AG04449 (cell line): Measurements from ENCODE around the gene STON1.

Experiments used
- CTCF ChIA-PET: fragments of 350-600 bp; formaldehyde crosslinking; extraction: SDS; loops from one replicate; lab custom pipeline; 2021; ENCODE audit warnings: antibody characterized with exemption; lab: Yijun Ruan, JAX
- POLR2A ChIA-PET: fragments of 400-600, 350-600 bp; formaldehyde crosslinking; extraction: SDS; loops from one replicate; lab custom pipeline; 2020; ENCODE audit warnings: antibody characterized with exemption, inconsistent platforms; lab: Yijun Ruan, JAX
- DNase-seq: peaks from one replicate; pipeline ENCODE4 v3.0.0-alpha.2; 2010; ENCODE audit warnings: low read depth, low spot score
- H3K4me3 ChIP-seq: 2 replicates; pipeline ENCODE4 v1.5.1; 2011; ENCODE audit warnings: low read depth, mild to moderate bottlenecking, control low read depth, low read length
- TF ChIP-seq, protein P1 (sequence below): IDR thresholded peaks from one replicate; pipeline ENCODE4 v1.5.1; 2011; ENCODE audit warnings: mild to moderate bottlenecking, moderate library complexity, low read length, control low read depth, inconsistent platforms; ENCODE audit not compliant: insufficient read depth; ENCODE audit errors: missing control alignments

STON1 gene

DNA sequence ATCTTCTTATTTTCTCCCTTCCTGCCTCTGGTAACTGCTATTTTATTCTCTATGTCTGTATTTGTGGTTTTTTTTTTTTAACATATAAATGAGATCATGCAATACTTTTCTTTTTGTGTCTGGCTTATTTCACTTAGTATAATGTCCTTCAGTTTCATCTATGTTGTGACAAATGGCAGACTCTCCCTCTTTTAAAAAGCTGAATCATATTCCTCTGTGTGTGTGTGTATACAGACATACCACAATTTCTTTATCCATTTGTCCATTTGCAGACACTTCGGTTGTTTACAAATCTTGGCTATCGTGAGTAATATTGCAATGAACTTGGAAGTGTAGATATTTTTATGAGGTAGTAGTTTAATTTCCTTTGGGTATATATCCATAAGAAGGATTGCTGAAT is 94.7 kb downstream of the STON1 start:
- DNase-seq, result no peak
- ChIA-PET POLR2A (no interaction called here), CTCF (no interaction called here)
- H3K4me3 ChIP-seq, result no peak overlapping the region
- TF ChIP-seq, protein P1, sequence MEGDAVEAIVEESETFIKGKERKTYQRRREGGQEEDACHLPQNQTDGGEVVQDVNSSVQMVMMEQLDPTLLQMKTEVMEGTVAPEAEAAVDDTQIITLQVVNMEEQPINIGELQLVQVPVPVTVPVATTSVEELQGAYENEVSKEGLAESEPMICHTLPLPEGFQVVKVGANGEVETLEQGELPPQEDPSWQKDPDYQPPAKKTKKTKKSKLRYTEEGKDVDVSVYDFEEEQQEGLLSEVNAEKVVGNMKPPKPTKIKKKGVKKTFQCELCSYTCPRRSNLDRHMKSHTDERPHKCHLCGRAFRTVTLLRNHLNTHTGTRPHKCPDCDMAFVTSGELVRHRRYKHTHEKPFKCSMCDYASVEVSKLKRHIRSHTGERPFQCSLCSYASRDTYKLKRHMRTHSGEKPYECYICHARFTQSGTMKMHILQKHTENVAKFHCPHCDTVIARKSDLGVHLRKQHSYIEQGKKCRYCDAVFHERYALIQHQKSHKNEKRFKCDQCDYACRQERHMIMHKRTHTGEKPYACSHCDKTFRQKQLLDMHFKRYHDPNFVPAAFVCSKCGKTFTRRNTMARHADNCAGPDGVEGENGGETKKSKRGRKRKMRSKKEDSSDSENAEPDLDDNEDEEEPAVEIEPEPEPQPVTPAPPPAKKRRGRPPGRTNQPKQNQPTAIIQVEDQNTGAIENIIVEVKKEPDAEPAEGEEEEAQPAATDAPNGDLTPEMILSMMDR, result no peak

- H3K4me3 ChIP-seq, result no peak overlapping the region
- ChIA-PET POLR2A (no interaction called here), CTCF (no interaction called here)
- no peak for DNase-seq
- TF ChIP-seq, protein P1, result no peak
Measured at GRCh38 chr2:48626047-48626446, 96.1 kb downstream of the STON1 start.

- DNase-seq, result no peak
- ChIA-PET POLR2A (no interaction called here), CTCF (no interaction called here)
- H3K4me3 ChIP-seq, result no peak overlapping the region
- TF ChIP-seq, protein P1, result no peak
Measured at GRCh38 chr2:48633143-48633542, 103.2 kb downstream of the STON1 start.

- TF ChIP-seq, protein P1, result no peak
- DNase-seq, result no peak
- CTCF ChIA-PET, result no interaction called here
- POLR2A ChIA-PET, result no interaction called here
- H3K4me3 ChIP-seq, result no peak overlapping the region
Measured at GRCh38 chr2:48635786-48636185, 105.8 kb downstream of the STON1 start.

DNA sequence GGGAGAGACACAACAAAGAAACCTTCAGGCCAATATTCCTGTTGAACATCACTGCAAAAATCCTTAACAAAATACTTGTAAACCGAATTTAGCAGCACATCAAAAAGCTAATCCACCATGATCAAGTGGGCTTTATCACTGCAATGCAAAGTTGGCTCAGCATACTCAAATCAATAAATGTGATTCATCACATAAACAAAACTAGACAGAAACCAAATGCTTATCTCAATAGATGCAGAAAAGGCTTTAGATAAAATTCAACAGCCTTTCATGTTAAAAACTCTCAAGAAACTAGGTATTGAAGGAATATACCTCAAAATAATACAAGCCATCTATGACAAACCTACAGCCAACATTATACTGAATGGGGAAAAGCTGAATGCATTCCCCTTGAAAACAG is 108.3 kb downstream of the STON1 start:
- no peak for DNase-seq
- TF ChIP-seq, protein P1, result no peak
- POLR2A ChIA-PET, result no interaction called here
- no peak overlapping the region for H3K4me3 ChIP-seq
- CTCF ChIA-PET, result no interaction called here
